HepG2 (cell line): ENCODE measurements around the gene TBX21. TPM values are rescaled to one million over a fixed set of nuclear protein-coding genes. Genes with fewer than 3 reads are reported as not detected.

Source experiments
- AKAP8 ChIP-seq: sonication (generic); formaldehyde crosslinking; IDR thresholded peaks from 2 replicates; pipeline ENCODE4 v1.5.1; 2020; ENCODE audit warnings: mild to moderate bottlenecking, missing genetic modification reagents
- MTA3 ChIP-seq: sonication (generic); formaldehyde crosslinking; IDR thresholded peaks from 2 replicates; pipeline ENCODE4 v1.4.0; 2020; ENCODE audit warnings: missing genetic modification reagents
- ZFX ChIP-seq: sonication (generic); formaldehyde crosslinking; IDR thresholded peaks from 2 replicates; pipeline ENCODE4 v1.4.0; 2020; ENCODE audit warnings: mild to moderate bottlenecking, low read depth, missing genetic modification reagents, moderate library complexity
- ZMAT3 ChIP-seq: sonication (generic); formaldehyde crosslinking; conservative IDR thresholded peaks from 2 replicates; pipeline ENCODE4 v1.7.0; 2021; ENCODE audit warnings: missing genetic modification reagents
- polyA plus RNA-seq, 8 experiments: library from polyadenylated mRNA; depleted of rRNA in 3 of 8; stranded (reverse) in 7 of 8; unstranded in 1 of 8; fragments of >200 nt; fragmentation: Illumina TruSeq in 4 of 8; extraction: Trizol in 4 of 8; gene quantifications; 2 replicates each; pipeline versions ENCODE4 v1.2.1 to v1.2.3, GENCODE V29; 2011 to 2016; ENCODE audit warnings: low read depth in 4 of 8, missing spikeins in 1 of 8, mixed read lengths in 1 of 8; ENCODE audit not compliant: insufficient read depth in 1 of 8
- total RNA-seq, 5 experiments: library from RNA; depleted of rRNA; stranded (reverse); fragments of >200 nt; fragmentation: Illumina TruSeq; extraction: Trizol; gene quantifications; 2 replicates each; pipeline ENCODE4 v1.2.3, GENCODE V29; 2016; ENCODE audit warnings: low read depth in 1 of 5
- TF ChIP-seq, protein P1 (sequence below), 2 experiments: fragments of 450-650 bp in 1 of 2; sonication (generic) in 1 of 2; formaldehyde crosslinking in 1 of 2; IDR thresholded peaks; 2 replicates each; pipeline versions ENCODE4 v1.6.1 to v1.8.0; 2016 to 2022; ENCODE audit warnings: antibody characterized with exemption in 1 of 2, mild to moderate bottlenecking in 1 of 2, missing genetic modification reagents in 1 of 2
- TF ChIP-seq, protein P2 (sequence below): sonication (generic); formaldehyde crosslinking; IDR thresholded peaks from 2 replicates; pipeline ENCODE4 v1.5.0; 2020; ENCODE audit warnings: mild to moderate bottlenecking, missing genetic modification reagents
- TF ChIP-seq, protein P3 (sequence below): sonication (generic); formaldehyde crosslinking; IDR thresholded peaks from 2 replicates; pipeline ENCODE4 v1.9.0; 2021; ENCODE audit warnings: missing genetic modification reagents, mild to moderate bottlenecking, borderline replicate concordance

The TBX21 gene
- total and polyA plus RNA-seq, 2 of the 13 experiments (the other 11 are each of a cell fraction or from before 2014, with no cell fraction given): not detected

DNA sequence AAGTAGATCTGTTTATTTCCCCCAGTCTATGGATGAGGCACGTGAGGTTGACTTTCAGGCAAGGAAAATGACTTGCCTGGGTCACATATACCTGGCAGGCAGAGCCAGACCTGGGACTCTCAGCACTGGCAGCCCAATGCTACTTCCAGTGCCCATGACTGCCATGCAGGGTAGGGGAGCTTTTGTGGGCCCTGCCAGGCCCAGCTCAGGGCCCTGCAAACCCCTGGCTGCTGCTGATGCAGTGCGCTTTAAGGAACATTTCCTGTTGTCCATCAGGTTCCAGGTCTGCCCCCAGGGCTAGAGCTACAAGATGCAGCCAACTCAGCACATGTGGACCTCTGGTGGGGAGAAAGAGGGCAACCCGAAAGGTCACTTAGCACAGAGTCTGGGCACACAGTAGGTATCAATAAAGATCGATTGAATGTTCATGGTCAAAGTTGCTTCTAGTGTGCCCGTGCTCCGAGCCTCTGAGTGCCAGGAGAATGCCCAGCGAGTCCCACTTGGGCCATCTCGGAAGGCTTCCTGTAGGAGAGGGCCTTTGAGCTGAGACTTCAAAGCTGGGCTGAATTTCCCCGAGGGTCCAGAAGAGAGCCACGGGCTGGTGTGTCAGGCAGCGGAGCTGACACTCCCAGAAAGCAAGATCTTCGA lies 513 bp upstream of the TBX21 start (continued):
- TF ChIP-seq, protein P1, sequence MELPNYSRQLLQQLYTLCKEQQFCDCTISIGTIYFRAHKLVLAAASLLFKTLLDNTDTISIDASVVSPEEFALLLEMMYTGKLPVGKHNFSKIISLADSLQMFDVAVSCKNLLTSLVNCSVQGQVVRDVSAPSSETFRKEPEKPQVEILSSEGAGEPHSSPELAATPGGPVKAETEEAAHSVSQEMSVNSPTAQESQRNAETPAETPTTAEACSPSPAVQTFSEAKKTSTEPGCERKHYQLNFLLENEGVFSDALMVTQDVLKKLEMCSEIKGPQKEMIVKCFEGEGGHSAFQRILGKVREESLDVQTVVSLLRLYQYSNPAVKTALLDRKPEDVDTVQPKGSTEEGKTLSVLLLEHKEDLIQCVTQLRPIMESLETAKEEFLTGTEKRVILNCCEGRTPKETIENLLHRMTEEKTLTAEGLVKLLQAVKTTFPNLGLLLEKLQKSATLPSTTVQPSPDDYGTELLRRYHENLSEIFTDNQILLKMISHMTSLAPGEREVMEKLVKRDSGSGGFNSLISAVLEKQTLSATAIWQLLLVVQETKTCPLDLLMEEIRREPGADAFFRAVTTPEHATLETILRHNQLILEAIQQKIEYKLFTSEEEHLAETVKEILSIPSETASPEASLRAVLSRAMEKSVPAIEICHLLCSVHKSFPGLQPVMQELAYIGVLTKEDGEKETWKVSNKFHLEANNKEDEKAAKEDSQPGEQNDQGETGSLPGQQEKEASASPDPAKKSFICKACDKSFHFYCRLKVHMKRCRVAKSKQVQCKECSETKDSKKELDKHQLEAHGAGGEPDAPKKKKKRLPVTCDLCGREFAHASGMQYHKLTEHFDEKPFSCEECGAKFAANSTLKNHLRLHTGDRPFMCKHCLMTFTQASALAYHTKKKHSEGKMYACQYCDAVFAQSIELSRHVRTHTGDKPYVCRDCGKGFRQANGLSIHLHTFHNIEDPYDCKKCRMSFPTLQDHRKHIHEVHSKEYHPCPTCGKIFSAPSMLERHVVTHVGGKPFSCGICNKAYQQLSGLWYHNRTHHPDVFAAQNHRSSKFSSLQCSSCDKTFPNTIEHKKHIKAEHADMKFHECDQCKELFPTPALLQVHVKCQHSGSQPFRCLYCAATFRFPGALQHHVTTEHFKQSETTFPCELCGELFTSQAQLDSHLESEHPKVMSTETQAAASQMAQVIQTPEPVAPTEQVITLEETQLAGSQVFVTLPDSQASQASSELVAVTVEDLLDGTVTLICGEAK (IDR thresholded peaks at IDR 0.05): no peak
- TF ChIP-seq, protein P1 (CRISPR knock-in tag; IDR thresholded peaks at IDR 0.05): 0 out of 2 replicates have a peak, but pooled peaks have one; percentile 37
- TF ChIP-seq, protein P2, sequence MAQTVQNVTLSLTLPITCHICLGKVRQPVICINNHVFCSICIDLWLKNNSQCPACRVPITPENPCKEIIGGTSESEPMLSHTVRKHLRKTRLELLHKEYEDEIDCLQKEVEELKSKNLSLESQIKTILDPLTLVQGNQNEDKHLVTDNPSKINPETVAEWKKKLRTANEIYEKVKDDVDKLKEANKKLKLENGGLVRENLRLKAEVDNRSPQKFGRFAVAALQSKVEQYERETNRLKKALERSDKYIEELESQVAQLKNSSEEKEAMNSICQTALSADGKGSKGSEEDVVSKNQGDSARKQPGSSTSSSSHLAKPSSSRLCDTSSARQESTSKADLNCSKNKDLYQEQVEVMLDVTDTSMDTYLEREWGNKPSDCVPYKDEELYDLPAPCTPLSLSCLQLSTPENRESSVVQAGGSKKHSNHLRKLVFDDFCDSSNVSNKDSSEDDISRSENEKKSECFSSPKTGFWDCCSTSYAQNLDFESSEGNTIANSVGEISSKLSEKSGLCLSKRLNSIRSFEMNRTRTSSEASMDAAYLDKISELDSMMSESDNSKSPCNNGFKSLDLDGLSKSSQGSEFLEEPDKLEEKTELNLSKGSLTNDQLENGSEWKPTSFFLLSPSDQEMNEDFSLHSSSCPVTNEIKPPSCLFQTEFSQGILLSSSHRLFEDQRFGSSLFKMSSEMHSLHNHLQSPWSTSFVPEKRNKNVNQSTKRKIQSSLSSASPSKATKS (CRISPR knock-in tag): no peak
- TF ChIP-seq MTA3 (CRISPR knock-in tag) (no peak), ZFX (CRISPR knock-in tag) (no peak), AKAP8 (CRISPR knock-in tag) (no peak), ZMAT3 (CRISPR knock-in tag) (no peak)
- TF ChIP-seq, protein P3, sequence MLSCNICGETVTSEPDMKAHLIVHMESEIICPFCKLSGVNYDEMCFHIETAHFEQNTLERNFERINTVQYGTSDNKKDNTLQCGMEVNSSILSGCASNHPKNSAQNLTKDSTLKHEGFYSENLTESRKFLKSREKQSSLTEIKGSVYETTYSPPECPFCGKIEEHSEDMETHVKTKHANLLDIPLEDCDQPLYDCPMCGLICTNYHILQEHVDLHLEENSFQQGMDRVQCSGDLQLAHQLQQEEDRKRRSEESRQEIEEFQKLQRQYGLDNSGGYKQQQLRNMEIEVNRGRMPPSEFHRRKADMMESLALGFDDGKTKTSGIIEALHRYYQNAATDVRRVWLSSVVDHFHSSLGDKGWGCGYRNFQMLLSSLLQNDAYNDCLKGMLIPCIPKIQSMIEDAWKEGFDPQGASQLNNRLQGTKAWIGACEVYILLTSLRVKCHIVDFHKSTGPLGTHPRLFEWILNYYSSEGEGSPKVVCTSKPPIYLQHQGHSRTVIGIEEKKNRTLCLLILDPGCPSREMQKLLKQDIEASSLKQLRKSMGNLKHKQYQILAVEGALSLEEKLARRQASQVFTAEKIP: no peak
